Naive thymus-derived CD4-positive, alpha-beta T cell (primary cell): ENCODE measurements around the gene EHMT1. TPM values are rescaled to one million over a fixed set of nuclear protein-coding genes. Genes with fewer than 3 reads are reported as not detected.
A peak's percentile ranks its signal among the peaks of the same experiment; 100 is the strongest.

Experiments
- ATAC-seq: fragments of 150-1000 bp; cut with Tn5 transposase; 2 replicates; pipeline ENCODE4 v1.10.0; 2021; ENCODE audit warnings: mild to moderate bottlenecking, moderate library complexity
- CTCF ChIA-PET: fragments of 350-600 bp; sonication (Branson Sonifier 250); formaldehyde crosslinking; loops from one replicate; lab custom pipeline; 2021; ENCODE audit warnings: antibody characterized with exemption; lab: Charles Lee
- POLR2A ChIA-PET: fragments of 350-600 bp; sonication (Branson Sonifier 250); formaldehyde crosslinking; loops from one replicate; lab custom pipeline; 2021; ENCODE audit warnings: antibody characterized with exemption, inconsistent platforms; lab: Charles Lee
- DNase-seq, 9 donors: peaks; one replicate each; pipeline versions ENCODE4 v3.0.0 to v3.0.0-alpha.2; 2020 to 2022; ENCODE audit warnings: mixed read lengths in 1 of 9
- H3K27ac ChIP-seq: one replicate; pipeline ENCODE4 v1.7.0; 2013; ENCODE audit warnings: mild to moderate bottlenecking, low read depth, low read length, moderate library complexity
- H3K27me3 ChIP-seq, 2 donors: one replicate each; pipeline ENCODE4 v1.7.0; 2013; ENCODE audit warnings: low read length in 2 of 2, mild to moderate bottlenecking in 2 of 2, moderate library complexity in 2 of 2; ENCODE audit not compliant: control insufficient read depth in 2 of 2, insufficient read depth in 2 of 2
- H3K36me3 ChIP-seq, 3 experiments: 1 replicate in 2 of 3; 2 replicates in 1 of 3; pipeline ENCODE4 v1.7.0; 2013; ENCODE audit warnings: low read length in 3 of 3, mild to moderate bottlenecking in 3 of 3, moderate library complexity in 1 of 3; ENCODE audit not compliant: insufficient read depth in 3 of 3, control insufficient read depth in 2 of 3
- H3K4me1 ChIP-seq, 2 donors: one replicate each; pipeline ENCODE4 v1.7.0; 2013; ENCODE audit warnings: low read length in 2 of 2, mild to moderate bottlenecking in 2 of 2, moderate library complexity in 1 of 2; ENCODE audit not compliant: control insufficient read depth in 2 of 2, insufficient read depth in 2 of 2
- H3K4me3 ChIP-seq: 2 replicates; pipeline ENCODE4 v1.7.0; 2013; ENCODE audit warnings: mild to moderate bottlenecking, low read length
- H3K9me3 ChIP-seq, 3 experiments: 1 replicate in 2 of 3; 2 replicates in 1 of 3; pipeline ENCODE4 v1.7.0; 2013; ENCODE audit warnings: low read length in 3 of 3; ENCODE audit not compliant: control insufficient read depth in 2 of 3
- H3K27ac Mint-ChIP-seq, 9 donors: one replicate each; pipeline ENCODE4 v1.8.0; 2020 to 2022; ENCODE audit warnings: mixed read lengths in 9 of 9, mild to moderate bottlenecking in 8 of 9, moderate library complexity in 5 of 9, inconsistent platforms in 2 of 9
- H3K27me3 Mint-ChIP-seq, 5 donors: one replicate each; pipeline ENCODE4 v1.8.0; 2021 to 2022; ENCODE audit warnings: mixed read lengths in 5 of 5, mild to moderate bottlenecking in 1 of 5
- H3K36me3 Mint-ChIP-seq, 5 donors: one replicate each; pipeline ENCODE4 v1.8.0; 2020 to 2022; ENCODE audit warnings: mixed read lengths in 5 of 5, mild to moderate bottlenecking in 3 of 5, inconsistent platforms in 1 of 5
- H3K4me1 Mint-ChIP-seq, 7 donors: one replicate each; pipeline ENCODE4 v1.8.0; 2020 to 2022; ENCODE audit warnings: mixed read lengths in 7 of 7, mild to moderate bottlenecking in 3 of 7, inconsistent platforms in 1 of 7
- H3K4me3 Mint-ChIP-seq, 10 donors: one replicate each; pipeline ENCODE4 v1.8.0; 2020 to 2022; ENCODE audit warnings: mild to moderate bottlenecking in 10 of 10, mixed read lengths in 10 of 10, moderate library complexity in 6 of 10, inconsistent platforms in 2 of 10
- H3K9me3 Mint-ChIP-seq, 11 donors: one replicate each; pipeline ENCODE4 v1.8.0; 2020 to 2022; ENCODE audit warnings: mixed read lengths in 11 of 11, mild to moderate bottlenecking in 4 of 11, inconsistent platforms in 1 of 11, moderate library complexity in 1 of 11
- intact Hi-C, 2 donors: fragments of 100-400 bp; cut with micrococcal nuclease; formaldehyde crosslinking; loops; one replicate each; pipeline ENCODE4 v1.15.1; 2023
- polyA plus RNA-seq, 2 donors: library from polyadenylated mRNA; unstranded; fragments of 300-500 nt; fragmentation: Illumina TruSeq; gene quantifications; one replicate each; pipeline ENCODE4 v1.2.3, GENCODE V29; 2021
- total RNA-seq, 6 experiments: library from RNA in 5 of 6; stranded (reverse) in 5 of 6; gene quantifications; 1 replicate in 5 of 6; 2 replicates in 1 of 6; pipeline ENCODE4 v1.2.3 and lab custom pipeline; 2021 to 2026

The EHMT1 gene
- total and polyA plus RNA-seq, 7 experiments from 2014 or later: 24.7 to 132 (median 112) TPM

DNA sequence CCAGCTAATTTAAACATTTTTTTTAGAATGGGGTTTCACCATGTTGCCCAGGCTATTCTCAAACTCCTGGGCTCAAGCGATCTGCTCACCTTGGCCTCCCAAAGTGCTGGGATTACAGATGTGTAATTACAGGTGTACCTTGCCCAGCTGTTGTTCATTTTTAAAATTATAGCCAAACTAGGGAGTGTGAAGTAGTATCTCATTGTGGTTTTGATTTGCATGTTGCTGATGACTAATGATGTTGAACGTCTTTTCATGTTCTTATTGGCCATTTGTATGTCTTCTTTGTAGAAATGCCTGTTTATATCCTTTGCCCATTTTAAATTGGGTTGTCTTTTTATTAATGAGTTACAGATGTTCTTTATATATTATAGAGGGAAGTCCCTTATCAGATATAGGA is 31.5 kb downstream of the EHMT1 start:
- ChIA-PET POLR2A (no interaction called here), CTCF (no interaction called here)
- Mint-ChIP-seq H3K9me3 (no peaks in the 10 kb centered on the region), H3K36me3 (peaks cover 13 to 35% (median 16%) of the 10 kb centered on the region in 5 donors), H3K27ac (peak overlapping the region in 1 of 9 donors; percentile 59), H3K4me1 (peaks cover 27 to 48% (median 44%) of the 10 kb centered on the region in 7 donors), H3K4me3 (peak overlapping the region in 1 of 10 donors; percentile 5), H3K27me3 (no peaks in the 10 kb centered on the region)
- ATAC-seq (no peak), DNase-seq (no peak)
- Histone ChIP-seq H3K36me3 (peaks cover 0 to 34% (median 0%) of the 10 kb centered on the region in 3 experiments), H3K4me1 (peaks cover 3 to 11% of the 10 kb centered on the region in 2 donors), H3K27me3 (no peaks in the 10 kb centered on the region), H3K9me3 (no peaks in the 10 kb centered on the region), H3K4me3 (no peak overlapping the region), H3K27ac (no peak overlapping the region)
- intact Hi-C loops: no loop called here

GRCh38 chr9:137650779-137651178 is 32.0 kb downstream of the EHMT1 start:
- Histone ChIP-seq H3K9me3 (no peaks in the 10 kb centered on the region), H3K27ac (no peak overlapping the region), H3K4me3 (no peak overlapping the region), H3K4me1 (peaks cover 3 to 11% of the 10 kb centered on the region in 2 donors), H3K27me3 (no peaks in the 10 kb centered on the region), H3K36me3 (peaks cover 0 to 39% (median 0%) of the 10 kb centered on the region in 3 experiments)
- Mint-ChIP-seq H3K9me3 (no peaks in the 10 kb centered on the region), H3K36me3 (peaks cover 13 to 35% (median 17%) of the 10 kb centered on the region in 5 donors), H3K4me1 (peaks cover 22 to 47% (median 42%) of the 10 kb centered on the region in 7 donors), H3K27ac (peak overlapping the region in 3 of 9 donors; percentile 7 to 42 (median 28)), H3K4me3 (no peak overlapping the region), H3K27me3 (no peaks in the 10 kb centered on the region)
- CTCF ChIA-PET: no interaction called here
- intact Hi-C loops: no loop called here
- ATAC-seq (no peak), DNase-seq (no peak)
- POLR2A ChIA-PET: no interaction called here

GRCh38 chr9:137656416-137656815 is 37.6 kb downstream of the EHMT1 start:
- no peak for ATAC-seq

GRCh38 chr9:137657606-137658005 is 38.8 kb downstream of the EHMT1 start:
- no peak overlapping the region for H3K4me3 Mint-ChIP-seq
- no peaks in the 10 kb centered on the region for H3K27me3 ChIP-seq
- peaks cover 0 to 6% of the 10 kb centered on the region in 2 donors for H3K4me1 ChIP-seq
- no peak overlapping the region for H3K27ac ChIP-seq
- ATAC-seq (no peak), DNase-seq (no peak)
- H3K9me3 Mint-ChIP-seq: no peaks in the 10 kb centered on the region
- H3K27me3 Mint-ChIP-seq: no peaks in the 10 kb centered on the region
- H3K36me3 ChIP-seq: peaks cover 0 to 22% (median 0%) of the 10 kb centered on the region in 3 experiments
- ChIA-PET POLR2A (interaction anchor here (0.7 kb wide), 1 partner anchor 18 kb away, joined by 3 read pairs; no protein-coding TSS in a partner anchor), CTCF (no interaction called here)
- no peaks in the 10 kb centered on the region for H3K9me3 ChIP-seq
- peak overlapping the region in 4 of 9 donors; percentile 0 to 65 (median 32) for H3K27ac Mint-ChIP-seq
- peaks cover 23 to 48% (median 45%) of the 10 kb centered on the region in 7 donors for H3K4me1 Mint-ChIP-seq
- peaks cover 0 to 18% (median 5%) of the 10 kb centered on the region in 5 donors for H3K36me3 Mint-ChIP-seq
- intact Hi-C loops: loop anchor here in 1 of 2 donors (2.0 kb wide), 1 partner anchor 19 kb away; no protein-coding TSS in a partner anchor
- H3K4me3 ChIP-seq: no peak overlapping the region

More at GRCh38 chr9:137656416-137656815, 37.6 kb downstream of the EHMT1 start:
- no peak for DNase-seq
- Histone ChIP-seq H3K27me3 (no peaks in the 10 kb centered on the region), H3K27ac (no peak overlapping the region), H3K9me3 (no peaks in the 10 kb centered on the region), H3K4me3 (no peak overlapping the region), H3K36me3 (peaks cover 0 to 26% (median 0%) of the 10 kb centered on the region in 3 experiments), H3K4me1 (peaks cover 0 to 6% of the 10 kb centered on the region in 2 donors)
- intact Hi-C loops: no loop called here
- H3K27ac Mint-ChIP-seq: no peak overlapping the region
- H3K36me3 Mint-ChIP-seq: peaks cover under 1 to 24% (median 5%) of the 10 kb centered on the region in 5 donors
- ChIA-PET CTCF (no interaction called here), POLR2A (no interaction called here)
- no peak overlapping the region for H3K4me3 Mint-ChIP-seq
- H3K9me3 Mint-ChIP-seq: no peaks in the 10 kb centered on the region
- peaks cover 23 to 52% (median 48%) of the 10 kb centered on the region in 7 donors for H3K4me1 Mint-ChIP-seq
- H3K27me3 Mint-ChIP-seq: no peaks in the 10 kb centered on the region

GRCh38 chr9:137658781-137659180 is 40.0 kb downstream of the EHMT1 start:
- H3K4me3 Mint-ChIP-seq: peak overlapping the region in 4 of 10 donors; percentile 13 to 35 (median 26)
- H3K27ac Mint-ChIP-seq: peak overlapping the region in 4 of 9 donors; percentile 38 to 59 (median 44)
- DNase-seq (peak in 1 of 9 donors; percentile 15), ATAC-seq (no peak)
- peaks cover 0 to 19% (median 4%) of the 10 kb centered on the region in 5 donors for H3K36me3 Mint-ChIP-seq
- Histone ChIP-seq H3K4me3 (no peak overlapping the region), H3K9me3 (no peaks in the 10 kb centered on the region), H3K27ac (no peak overlapping the region), H3K36me3 (peaks cover 0 to 19% (median 0%) of the 10 kb centered on the region in 3 experiments), H3K4me1 (peaks cover 0 to 6% of the 10 kb centered on the region in 2 donors), H3K27me3 (no peaks in the 10 kb centered on the region)
- intact Hi-C loops: loop anchor here in 1 of 2 donors (2.0 kb wide), 1 partner anchor 20 kb away; no protein-coding TSS in a partner anchor
- H3K27me3 Mint-ChIP-seq: no peaks in the 10 kb centered on the region
- POLR2A ChIA-PET: interaction anchor here (0.7 kb wide), 1 partner anchor 153 kb away, joined by 4 read pairs; no protein-coding TSS in a partner anchor
- peaks cover 26 to 57% (median 53%) of the 10 kb centered on the region in 7 donors for H3K4me1 Mint-ChIP-seq
- CTCF ChIA-PET: interaction anchor here (0.6 to 0.7 kb wide), 2 partner anchors 35 to 245 kb away, joined by 3 read pairs; no protein-coding TSS in a partner anchor
- H3K9me3 Mint-ChIP-seq: no peaks in the 10 kb centered on the region

GRCh38 chr9:137660144-137660543 is 41.3 kb downstream of the EHMT1 start:
- Histone ChIP-seq H3K4me3 (no peak overlapping the region), H3K27ac (no peak overlapping the region), H3K4me1 (peaks cover 0 to 6% of the 10 kb centered on the region in 2 donors), H3K9me3 (no peaks in the 10 kb centered on the region), H3K27me3 (no peaks in the 10 kb centered on the region), H3K36me3 (peaks cover 0 to 7% (median 0%) of the 10 kb centered on the region in 3 experiments)
- ATAC-seq (no peak), DNase-seq (no peak)
- ChIA-PET CTCF (no interaction called here), POLR2A (no interaction called here)
- intact Hi-C loops: no loop called here
- H3K4me3 Mint-ChIP-seq: no peak overlapping the region
- no peaks in the 10 kb centered on the region for H3K9me3 Mint-ChIP-seq
- H3K36me3 Mint-ChIP-seq: peaks cover 0 to 13% (median 8%) of the 10 kb centered on the region in 5 donors
- peak overlapping the region in 2 of 9 donors; percentile 49 to 53 for H3K27ac Mint-ChIP-seq
- peaks cover 32 to 62% (median 61%) of the 10 kb centered on the region in 7 donors for H3K4me1 Mint-ChIP-seq
- H3K27me3 Mint-ChIP-seq: no peaks in the 10 kb centered on the region
